Esophagus squamous epithelium (tissue), 4 donors: ENCODE measurements around the gene CPLX1.

ENCODE experiments used
- POLR2A ChIP-seq, 4 donors: fragments of 450-650 bp; IDR thresholded peaks; one replicate each; pipeline ENCODE4 v1.6.1; 2017; ENCODE audit warnings: antibody characterized with exemption in 4 of 4, mild to moderate bottlenecking in 4 of 4, moderate library complexity in 3 of 4
- TF ChIP-seq, protein P1 (sequence below), 6 experiments: fragments of 450-650 bp in 4 of 6; fragments of 200-600 bp in 2 of 6; sonication (generic) in 2 of 6; IDR thresholded peaks; one replicate each; pipeline ENCODE4 v1.5.1; 2016 to 2019; ENCODE audit warnings: antibody characterized with exemption in 6 of 6, mild to moderate bottlenecking in 4 of 6, moderate library complexity in 4 of 6

GRCh38 chr4:764405-765169, 61.3 kb downstream of the CPLX1 start:
- TF ChIP-seq, protein P1, sequence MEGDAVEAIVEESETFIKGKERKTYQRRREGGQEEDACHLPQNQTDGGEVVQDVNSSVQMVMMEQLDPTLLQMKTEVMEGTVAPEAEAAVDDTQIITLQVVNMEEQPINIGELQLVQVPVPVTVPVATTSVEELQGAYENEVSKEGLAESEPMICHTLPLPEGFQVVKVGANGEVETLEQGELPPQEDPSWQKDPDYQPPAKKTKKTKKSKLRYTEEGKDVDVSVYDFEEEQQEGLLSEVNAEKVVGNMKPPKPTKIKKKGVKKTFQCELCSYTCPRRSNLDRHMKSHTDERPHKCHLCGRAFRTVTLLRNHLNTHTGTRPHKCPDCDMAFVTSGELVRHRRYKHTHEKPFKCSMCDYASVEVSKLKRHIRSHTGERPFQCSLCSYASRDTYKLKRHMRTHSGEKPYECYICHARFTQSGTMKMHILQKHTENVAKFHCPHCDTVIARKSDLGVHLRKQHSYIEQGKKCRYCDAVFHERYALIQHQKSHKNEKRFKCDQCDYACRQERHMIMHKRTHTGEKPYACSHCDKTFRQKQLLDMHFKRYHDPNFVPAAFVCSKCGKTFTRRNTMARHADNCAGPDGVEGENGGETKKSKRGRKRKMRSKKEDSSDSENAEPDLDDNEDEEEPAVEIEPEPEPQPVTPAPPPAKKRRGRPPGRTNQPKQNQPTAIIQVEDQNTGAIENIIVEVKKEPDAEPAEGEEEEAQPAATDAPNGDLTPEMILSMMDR (IDR thresholded peaks at IDR 0.05): no peak
- no peak for TF ChIP-seq POLR2A (IDR thresholded peaks at IDR 0.05)
